ENCODE measurements around the gene SLC6A12.
A peak's percentile ranks its signal among the peaks of the same experiment; 100 is the strongest.

- no peak for TF ChIP-seq CTCF (tag by site-specific recombination; IDR thresholded peaks at IDR 0.05)
- TF ChIP-seq ZIC2 (tag by site-specific recombination; IDR thresholded peaks at IDR 0.05), result peak; percentile 95
- TF ChIP-seq SALL2 (tag by site-specific recombination; IDR thresholded peaks at IDR 0.05; ENCODE audit: borderline replicate concordance), result no peak
- no peak for TF ChIP-seq ZNF776 (tag by site-specific recombination; IDR thresholded peaks at IDR 0.05; ENCODE audit: borderline replicate concordance)
- no peak for TF ChIP-seq ZBTB7A (tag by site-specific recombination; IDR thresholded peaks at IDR 0.05; ENCODE audit: low read depth)
- TF ChIP-seq ZNF596 (tag by site-specific recombination; IDR thresholded peaks at IDR 0.05), result no peak
Measured at GRCh38 chr12:164207-164606, 49.8 kb downstream of the SLC6A12 start.
